ENCODE data around the gene SPDEF.

SPDEF gene

GRCh38 chr6:34553750-34554149 lies 2.4 kb downstream of the SPDEF start:
- no peak for ATAC-seq
- TF ChIP-seq ARNTL (CRISPR knock-in tag; IDR thresholded peaks at IDR 0.05; ENCODE audit: borderline replicate concordance, low read depth) = no peak
- no peak for TF ChIP-seq BACH2 (CRISPR knock-in tag; IDR thresholded peaks at IDR 0.05; ENCODE audit: borderline replicate concordance)
- TF ChIP-seq ZFP3 (CRISPR knock-in tag; IDR thresholded peaks at IDR 0.05) = peak; percentile 79
- TF ChIP-seq PPARA (CRISPR knock-in tag; IDR thresholded peaks at IDR 0.05; ENCODE audit: borderline replicate concordance) = no peak
- no peak for TF ChIP-seq ZNF70 (CRISPR knock-in tag; IDR thresholded peaks at IDR 0.05)

GRCh38 chr6:34553146-34553545 lies 3.0 kb downstream of the SPDEF start:
- TF ChIP-seq ZNF565 (CRISPR knock-in tag; conservative IDR thresholded peaks at IDR 0.05; ENCODE audit: low read depth) = no peak
- no peak for TF ChIP-seq GLIS3 (CRISPR knock-in tag; IDR thresholded peaks at IDR 0.05)
- no peak for TF ChIP-seq ZFP30 (CRISPR knock-in tag; IDR thresholded peaks at IDR 0.05)
- no peak for TF ChIP-seq BACH2 (CRISPR knock-in tag; IDR thresholded peaks at IDR 0.05; ENCODE audit: borderline replicate concordance)
- no peak for TF ChIP-seq ZC3H10 (CRISPR knock-in tag; IDR thresholded peaks at IDR 0.05)
- no peak for TF ChIP-seq ARNTL (CRISPR knock-in tag; IDR thresholded peaks at IDR 0.05; ENCODE audit: borderline replicate concordance, low read depth)
- TF ChIP-seq PPARA (CRISPR knock-in tag; IDR thresholded peaks at IDR 0.05; ENCODE audit: borderline replicate concordance) = no peak
- TF ChIP-seq TCF4 (CRISPR knock-in tag; IDR thresholded peaks at IDR 0.05; ENCODE audit: borderline replicate concordance) = no peak
- no peak for TF ChIP-seq ZFP3 (CRISPR knock-in tag; IDR thresholded peaks at IDR 0.05)
- TF ChIP-seq ZNF70 (CRISPR knock-in tag; IDR thresholded peaks at IDR 0.05) = no peak
- no peak for TF ChIP-seq TSHZ2 (CRISPR knock-in tag; IDR thresholded peaks at IDR 0.05)
- no peak for TF ChIP-seq POU6F1 (CRISPR knock-in tag; IDR thresholded peaks at IDR 0.05; ENCODE audit: borderline replicate concordance, low read depth)
- TF ChIP-seq ISL1 (CRISPR knock-in tag; IDR thresholded peaks at IDR 0.05) = no peak
- TF ChIP-seq RARB (CRISPR knock-in tag; IDR thresholded peaks at IDR 0.05) = no peak
- no peak for TF ChIP-seq TOX (CRISPR knock-in tag; IDR thresholded peaks at IDR 0.05; ENCODE audit: borderline replicate concordance)
- TF ChIP-seq SNAI2 (CRISPR knock-in tag; IDR thresholded peaks at IDR 0.05) = no peak
- TF ChIP-seq CSDC2 (CRISPR knock-in tag; IDR thresholded peaks at IDR 0.05) = no peak
- no peak for TF ChIP-seq CSRNP3 (CRISPR knock-in tag; IDR thresholded peaks at IDR 0.05)
- TF ChIP-seq OSR1 (CRISPR knock-in tag; IDR thresholded peaks at IDR 0.05) = no peak
- ATAC-seq = no peak

GRCh38 chr6:34552620-34553019 lies 3.5 kb downstream of the SPDEF start:
- TF ChIP-seq PPARA (CRISPR knock-in tag; IDR thresholded peaks at IDR 0.05; ENCODE audit: borderline replicate concordance) (no peak), SNAI2 (CRISPR knock-in tag; IDR thresholded peaks at IDR 0.05) (no peak), OSR1 (CRISPR knock-in tag; IDR thresholded peaks at IDR 0.05) (no peak), ZNF565 (CRISPR knock-in tag; conservative IDR thresholded peaks at IDR 0.05; ENCODE audit: low read depth) (no peak), ESRRG (CRISPR knock-in tag; IDR thresholded peaks at IDR 0.05) (no peak), TOX (CRISPR knock-in tag; IDR thresholded peaks at IDR 0.05; ENCODE audit: borderline replicate concordance) (no peak), ARNTL (CRISPR knock-in tag; IDR thresholded peaks at IDR 0.05; ENCODE audit: borderline replicate concordance, low read depth) (no peak), POU6F1 (CRISPR knock-in tag; IDR thresholded peaks at IDR 0.05; ENCODE audit: borderline replicate concordance, low read depth) (no peak), ZNF8 (CRISPR knock-in tag; IDR thresholded peaks at IDR 0.05) (no peak), ZNF70 (CRISPR knock-in tag; IDR thresholded peaks at IDR 0.05) (no peak), RARB (CRISPR knock-in tag; IDR thresholded peaks at IDR 0.05) (no peak), ISL1 (CRISPR knock-in tag; IDR thresholded peaks at IDR 0.05) (no peak), BACH2 (CRISPR knock-in tag; IDR thresholded peaks at IDR 0.05; ENCODE audit: borderline replicate concordance) (no peak), PATZ1 (CRISPR knock-in tag; IDR thresholded peaks at IDR 0.05; ENCODE audit: borderline replicate concordance) (no peak), TSHZ2 (CRISPR knock-in tag; IDR thresholded peaks at IDR 0.05) (no peak)
- ATAC-seq = no peak
